Measurements from ENCODE around the gene SLIT3.

The SLIT3 gene

GRCh38 chr5:168843277-168844015 is 457.5 kb downstream of the SLIT3 start:
- DNase-seq (ENCODE audit: low spot score) (no peak), FAIRE-seq (no peak)

- FAIRE-seq (no peak), DNase-seq (ENCODE audit: low spot score) (no peak)
These were observed 458.3 kb downstream of the SLIT3 start for GRCh38 chr5:168842571-168843205.

- FAIRE-seq (no peak), DNase-seq (ENCODE audit: low spot score) (no peak)
These were observed 463.1 kb downstream of the SLIT3 start for GRCh38 chr5:168837852-168838251.

GRCh38 chr5:168836603-168837231 is 464.2 kb downstream of the SLIT3 start:
- FAIRE-seq: no peak

GRCh38 chr5:168833936-168834335 is 467.0 kb downstream of the SLIT3 start:
- DNase-seq (ENCODE audit: low spot score) (no peak), FAIRE-seq (no peak)

More at GRCh38 chr5:168836603-168837231, 464.2 kb downstream of the SLIT3 start:
- no peak for DNase-seq (ENCODE audit: low spot score)

GRCh38 chr5:168833383-168833782 is 467.6 kb downstream of the SLIT3 start:
- FAIRE-seq: no peak
- no peak for DNase-seq (ENCODE audit: low spot score)

GRCh38 chr5:168832308-168832707 is 468.6 kb downstream of the SLIT3 start:
- FAIRE-seq: no peak
- DNase-seq (ENCODE audit: low spot score): no peak

- FAIRE-seq (no peak), DNase-seq (ENCODE audit: low spot score) (no peak)
These were observed 469.6 kb downstream of the SLIT3 start for GRCh38 chr5:168831383-168831782.

GRCh38 chr5:168830833-168831232 is 470.1 kb downstream of the SLIT3 start:
- DNase-seq (ENCODE audit: low spot score) (no peak), FAIRE-seq (no peak)

GRCh38 chr5:168829922-168830417 is 471.0 kb downstream of the SLIT3 start:
- DNase-seq (ENCODE audit: low spot score) (no peak), FAIRE-seq (no peak)

- DNase-seq (ENCODE audit: low spot score): no peak
- FAIRE-seq: no peak
These were observed 471.9 kb downstream of the SLIT3 start for GRCh38 chr5:168829044-168829443.

GRCh38 chr5:168827636-168828035 is 473.3 kb downstream of the SLIT3 start:
- no peak for DNase-seq (ENCODE audit: low spot score)

GRCh38 chr5:168826246-168826725 is 474.7 kb downstream of the SLIT3 start:
- DNase-seq (ENCODE audit: low spot score) (no peak), FAIRE-seq (no peak)

More at GRCh38 chr5:168827636-168828035, 473.3 kb downstream of the SLIT3 start:
- no peak for FAIRE-seq

GRCh38 chr5:168822745-168823281 is 478.1 kb downstream of the SLIT3 start:
- FAIRE-seq (no peak), DNase-seq (ENCODE audit: low spot score) (no peak)

GRCh38 chr5:168822248-168822744 is 478.6 kb downstream of the SLIT3 start:
- DNase-seq (ENCODE audit: low spot score) (no peak), FAIRE-seq (no peak)

- DNase-seq (ENCODE audit: low spot score) (no peak), FAIRE-seq (no peak)
These were observed 480.1 kb downstream of the SLIT3 start for GRCh38 chr5:168820874-168821273.

- DNase-seq (ENCODE audit: low spot score) (no peak), FAIRE-seq (no peak)
These were observed 481.8 kb downstream of the SLIT3 start for GRCh38 chr5:168819004-168819621.

GRCh38 chr5:168818558-168818957 is 482.4 kb downstream of the SLIT3 start:
- FAIRE-seq: no peak
- no peak for DNase-seq (ENCODE audit: low spot score)

GRCh38 chr5:168817591-168817990 is 483.3 kb downstream of the SLIT3 start:
- no peak for DNase-seq (ENCODE audit: low spot score)
- FAIRE-seq: no peak

- DNase-seq (ENCODE audit: low spot score): no peak
- no peak for FAIRE-seq
These were observed 484.3 kb downstream of the SLIT3 start for GRCh38 chr5:168816661-168817060.
